ENCODE results near the gene MT1E. TPM values are rescaled to one million over a fixed set of nuclear protein-coding genes. Genes with fewer than 3 reads are reported as not detected.
A peak's percentile ranks its signal among the peaks of the same experiment; 100 is the strongest.

The MT1E gene
- total RNA-seq, 4 donors from 2014 or later: 53.9 to 2,225 (median 195) TPM

- Histone ChIP-seq H3K27me3 (peaks cover 0 to 10% of the 10 kb centered on the region in 2 donors), H3K27ac (no peak overlapping the region), H3K4me3 (no peak overlapping the region), H3K9me3 (no peaks in the 10 kb centered on the region), H3K4me1 (peaks cover 0 to 12% (median 2%) of the 10 kb centered on the region in 4 donors), H3K36me3 (no peaks in the 10 kb centered on the region)
- DNase-seq: no peak
- TF ChIP-seq CTCF (IDR thresholded peaks at IDR 0.05) (no peak), POLR2A (IDR thresholded peaks at IDR 0.05) (no peak)
These were observed 34.1 kb upstream of the MT1E start for GRCh38 chr16:56591377-56592060.

GRCh38 chr16:56593573-56594291 lies 31.8 kb upstream of the MT1E start:
- peaks cover 0 to 10% of the 10 kb centered on the region in 2 donors for H3K27me3 ChIP-seq

GRCh38 chr16:56594292-56594619 lies 31.3 kb upstream of the MT1E start:
- Histone ChIP-seq H3K36me3 (no peaks in the 10 kb centered on the region), H3K4me1 (peaks cover 0 to 6% (median 2%) of the 10 kb centered on the region in 4 donors), H3K27ac (no peak overlapping the region), H3K4me3 (no peak overlapping the region), H3K9me3 (no peaks in the 10 kb centered on the region), H3K27me3 (peaks cover 0 to 4% of the 10 kb centered on the region in 2 donors)
- TF ChIP-seq POLR2A (IDR thresholded peaks at IDR 0.05): no peak
- no peak for TF ChIP-seq CTCF (IDR thresholded peaks at IDR 0.05)
- DNase-seq: no peak

More at GRCh38 chr16:56593573-56594291, 31.8 kb upstream of the MT1E start:
- Histone ChIP-seq H3K36me3 (no peaks in the 10 kb centered on the region), H3K27ac (no peak overlapping the region), H3K4me3 (no peak overlapping the region), H3K4me1 (peaks cover 0 to 12% (median 2%) of the 10 kb centered on the region in 4 donors), H3K9me3 (no peaks in the 10 kb centered on the region)
- no peak for TF ChIP-seq POLR2A (IDR thresholded peaks at IDR 0.05)
- TF ChIP-seq CTCF (IDR thresholded peaks at IDR 0.05): no peak
- DNase-seq: no peak

- Histone ChIP-seq H3K27me3 (no peaks in the 10 kb centered on the region), H3K4me3 (no peak overlapping the region), H3K4me1 (no peaks in the 10 kb centered on the region), H3K36me3 (no peaks in the 10 kb centered on the region), H3K27ac (no peak overlapping the region), H3K9me3 (no peaks in the 10 kb centered on the region)
- peak; percentile 33 to 59 (median 50) for TF ChIP-seq CTCF (IDR thresholded peaks at IDR 0.05)
- no peak for TF ChIP-seq POLR2A (IDR thresholded peaks at IDR 0.05)
- peak in 2 of 3 donors; percentile 33 to 57 for DNase-seq
These were observed 25.1 kb upstream of the MT1E start for GRCh38 chr16:56600398-56600999.

- Histone ChIP-seq H3K4me1 (no peaks in the 10 kb centered on the region), H3K36me3 (no peaks in the 10 kb centered on the region), H3K4me3 (no peak overlapping the region), H3K27me3 (no peaks in the 10 kb centered on the region), H3K27ac (no peak overlapping the region), H3K9me3 (no peaks in the 10 kb centered on the region)
- no peak for DNase-seq
- TF ChIP-seq POLR2A (IDR thresholded peaks at IDR 0.05): no peak
- TF ChIP-seq CTCF (IDR thresholded peaks at IDR 0.05): no peak
These were observed 24.3 kb upstream of the MT1E start for GRCh38 chr16:56601325-56601724.

Measured in Peyer's patch (tissue), 4 donors.